Renal cortical epithelial cell (primary cell): ENCODE measurements around the gene ADCK2. TPM values are rescaled to one million over a fixed set of nuclear protein-coding genes. Genes with fewer than 3 reads are reported as not detected.
"Not testable (repeated sequence)": the region's sequence is repeated elsewhere in the genome, so short reads cannot be mapped to it uniquely, and the experiment has no call there.

ENCODE experiments used
- DNase-seq: peaks from one replicate; pipeline ENCODE4 v3.0.0-alpha.2; 2011; ENCODE audit warnings: low read depth
- total RNA-seq: library from RNA; depleted of rRNA; stranded (reverse); fragments of >200 nt; gene quantifications from 2 replicates; pipeline ENCODE4 v1.2.3, GENCODE V29; 2014

ADCK2 gene, protein sequence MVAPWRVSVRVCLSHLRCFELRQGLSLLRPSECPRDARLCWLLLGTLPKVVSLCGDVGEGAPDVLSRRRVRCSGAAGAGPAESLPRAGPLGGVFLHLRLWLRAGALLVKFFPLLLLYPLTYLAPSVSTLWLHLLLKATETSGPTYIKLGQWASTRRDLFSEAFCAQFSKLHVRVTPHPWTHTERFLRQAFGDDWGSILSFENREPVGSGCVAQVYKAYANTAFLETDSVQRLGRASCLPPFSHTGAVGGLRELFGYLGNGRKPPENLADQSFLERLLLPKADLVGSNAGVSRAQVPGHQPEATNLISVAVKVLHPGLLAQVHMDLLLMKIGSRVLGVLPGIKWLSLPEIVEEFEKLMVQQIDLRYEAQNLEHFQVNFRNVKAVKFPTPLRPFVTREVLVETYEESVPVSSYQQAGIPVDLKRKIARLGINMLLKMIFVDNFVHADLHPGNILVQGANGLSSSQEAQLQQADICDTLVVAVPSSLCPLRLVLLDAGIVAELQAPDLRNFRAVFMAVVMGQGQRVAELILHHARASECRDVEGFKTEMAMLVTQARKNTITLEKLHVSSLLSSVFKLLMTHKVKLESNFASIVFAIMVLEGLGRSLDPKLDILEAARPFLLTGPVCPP
- total RNA-seq = 15.6 and 19.4 TPM in 2 replicates

DNA sequence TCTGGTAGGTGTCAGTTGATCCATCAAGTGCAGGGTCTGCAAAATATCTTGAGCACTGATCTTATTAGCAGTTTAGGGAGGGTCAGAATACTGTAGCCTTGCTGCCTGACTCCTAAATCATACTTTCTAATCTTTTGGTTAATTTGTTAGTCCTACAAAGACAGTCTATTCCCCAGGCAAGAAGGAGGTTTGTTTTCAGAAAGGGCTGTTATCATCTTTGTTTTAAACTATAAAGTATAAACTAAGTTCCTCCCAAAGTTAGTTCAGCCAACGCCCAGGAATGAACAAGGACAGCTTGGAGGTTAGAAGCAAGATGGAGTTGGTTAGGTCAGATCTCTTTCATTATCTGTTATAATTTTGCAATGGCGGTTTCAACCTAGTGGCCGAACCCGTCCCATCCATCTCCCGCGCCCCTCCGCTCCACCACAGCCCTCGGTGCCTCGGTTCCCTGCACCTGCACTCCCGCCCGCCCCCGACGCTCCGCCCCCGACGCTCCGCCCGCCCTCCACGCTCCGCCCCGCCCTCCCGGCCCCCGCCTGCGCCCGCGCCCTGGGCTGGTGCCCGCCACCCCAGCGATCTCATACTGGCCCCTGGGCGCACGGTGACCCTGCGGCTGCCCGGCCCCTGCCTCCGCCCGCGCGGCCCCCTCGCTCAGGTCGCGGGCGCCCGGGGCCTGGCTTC lies at the start of gene ADCK2:
ADCK2 (plus strand) TSS at position 564 of the 681 bp plus-strand sequence. CDS start 386 bp downstream, outside the sequence.
- no peak for DNase-seq

DNA sequence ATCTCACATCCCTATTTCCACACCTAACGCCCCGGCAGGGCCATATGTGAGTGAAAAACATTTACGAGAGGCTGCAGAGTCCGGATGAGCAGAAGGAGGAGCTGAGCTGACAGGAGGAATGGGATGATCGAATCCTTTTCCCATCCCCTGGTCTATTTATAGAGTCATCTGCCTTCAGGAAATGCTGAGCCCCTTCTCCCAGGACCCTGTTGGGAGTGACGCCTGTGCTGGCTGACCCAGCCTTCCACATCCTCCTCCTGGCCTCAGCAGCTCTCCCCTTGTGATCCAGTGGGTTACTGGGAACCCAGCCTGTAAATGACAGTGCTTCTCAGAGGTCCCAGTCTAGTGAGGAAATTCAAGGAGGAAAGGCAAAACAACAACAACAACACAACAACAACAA lies 48.8 kb upstream of the ADCK2 start:
- DNase-seq = no peak

DNA sequence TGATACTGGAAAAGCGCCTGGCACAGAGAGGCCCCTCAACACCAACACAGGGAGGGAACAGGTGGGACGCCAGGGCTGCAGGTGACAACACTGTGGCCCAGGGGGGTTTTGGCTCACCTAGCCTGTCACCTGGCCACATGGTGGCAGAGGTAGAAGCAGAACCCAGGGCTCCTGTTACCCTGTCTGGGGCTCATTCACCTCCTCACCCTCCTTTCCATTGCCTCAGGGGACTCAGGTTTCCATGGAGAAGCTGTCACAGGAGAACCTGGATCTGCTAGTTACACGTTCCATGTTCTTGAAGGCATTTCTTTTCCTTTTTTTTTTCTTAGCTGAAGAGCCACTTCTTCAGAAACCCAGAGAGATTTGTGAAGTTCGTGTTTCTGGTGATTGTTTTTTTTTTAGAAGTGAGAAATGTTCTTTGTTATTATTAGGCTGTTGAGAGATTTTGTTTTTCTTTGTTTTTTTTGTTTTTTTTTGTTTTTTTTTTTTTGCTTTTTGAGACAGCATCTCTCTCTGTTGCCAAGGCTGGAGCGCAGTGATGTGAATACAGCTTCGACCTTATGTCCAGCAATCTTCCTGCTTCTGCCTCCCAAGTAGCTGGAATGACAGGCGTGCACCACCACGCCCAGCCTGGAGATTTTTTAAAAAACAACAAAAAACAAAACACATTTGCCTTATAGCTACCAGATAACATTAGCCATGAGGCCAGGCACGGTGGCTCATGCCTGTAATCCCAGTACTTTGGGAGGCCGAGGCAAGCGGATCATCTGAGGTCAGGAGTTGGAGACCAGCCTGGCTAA lies 48.2 kb upstream of the ADCK2 start:
- DNase-seq = peak; percentile 67

DNA sequence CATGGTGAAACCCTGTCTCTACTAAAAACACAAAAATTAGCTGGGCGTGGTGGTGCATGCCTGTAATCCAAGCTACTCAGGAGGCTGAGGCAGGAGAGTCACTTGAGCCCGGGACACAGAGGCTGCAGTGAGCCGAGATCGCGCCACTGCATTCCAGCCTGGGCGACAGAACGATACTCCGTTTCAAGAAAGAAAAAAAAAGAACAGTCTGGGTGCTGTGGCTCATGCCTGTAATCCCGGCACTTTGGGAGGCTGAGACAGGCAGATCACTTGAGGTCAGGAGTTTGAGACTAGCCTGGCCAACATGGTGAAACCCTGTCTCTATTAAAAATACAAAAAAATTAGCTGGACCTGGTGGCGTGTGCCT lies 47.6 kb upstream of the ADCK2 start:
- DNase-seq = not testable (repeated sequence)

DNA sequence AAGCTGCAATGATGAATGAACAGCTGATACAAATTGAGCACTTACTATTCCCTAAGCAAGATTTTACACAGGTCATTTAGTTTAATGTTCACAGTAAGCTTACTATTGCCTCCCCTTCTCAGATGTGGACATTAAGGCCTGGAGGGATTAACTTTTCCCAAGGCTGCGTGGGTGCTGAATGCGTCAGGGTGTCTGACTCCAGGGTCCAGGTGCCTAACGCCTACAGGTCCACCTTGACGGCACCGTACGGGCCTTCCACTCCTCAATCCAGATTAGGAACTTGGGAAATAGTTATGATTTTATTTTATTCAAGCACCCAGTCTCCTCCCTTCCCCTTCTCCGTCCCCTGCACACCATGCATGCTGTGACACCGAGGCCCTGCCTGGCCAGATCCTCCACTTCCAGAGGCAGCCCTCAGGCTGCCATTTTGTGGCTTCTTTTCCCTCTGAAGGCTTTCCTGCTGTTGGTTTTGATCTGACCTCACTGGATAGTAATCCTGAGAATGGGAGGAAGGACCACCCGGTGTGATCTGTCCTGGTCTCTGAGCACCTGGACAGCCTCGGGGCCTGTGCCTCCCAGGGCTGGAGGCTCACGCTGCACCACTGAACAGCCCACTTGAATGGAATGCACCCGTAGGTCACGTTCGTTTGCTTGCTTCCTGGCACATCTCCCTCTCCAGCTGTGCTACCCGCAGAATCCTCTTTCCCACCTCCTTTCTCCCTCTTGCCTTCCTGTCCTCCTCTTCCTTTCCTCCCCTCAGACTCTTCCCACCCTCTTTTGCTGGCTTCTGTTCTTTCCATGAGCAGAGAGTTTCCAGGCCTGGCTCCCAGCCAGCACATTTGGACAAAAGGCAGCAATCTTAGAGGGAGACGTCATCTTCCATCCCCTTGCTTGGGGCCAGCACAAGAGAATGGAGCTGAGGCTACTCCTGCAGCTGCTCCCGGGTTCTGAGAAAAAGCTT lies 46.6 kb upstream of the ADCK2 start:
- peak; percentile 85 for DNase-seq

DNA sequence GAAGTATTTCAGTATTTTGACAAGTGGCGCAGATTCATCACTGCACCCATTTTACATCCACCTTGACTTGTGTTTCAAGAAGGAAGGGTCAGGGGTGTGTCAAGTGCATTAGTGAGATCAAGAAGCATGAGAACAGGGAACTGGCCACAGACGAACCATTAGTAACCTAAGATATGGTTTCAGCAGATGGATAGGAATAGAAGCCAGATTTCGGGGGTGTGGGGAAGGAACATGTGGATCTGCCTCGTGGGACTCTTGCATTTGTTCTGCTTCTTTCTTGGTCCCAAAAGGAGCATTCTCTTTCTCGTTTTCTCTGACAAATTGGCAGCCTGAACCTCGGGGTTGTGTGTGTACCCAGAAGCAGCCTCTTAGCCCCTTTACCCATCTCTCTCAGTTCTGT lies 41.7 kb upstream of the ADCK2 start:
- DNase-seq = no peak

DNA sequence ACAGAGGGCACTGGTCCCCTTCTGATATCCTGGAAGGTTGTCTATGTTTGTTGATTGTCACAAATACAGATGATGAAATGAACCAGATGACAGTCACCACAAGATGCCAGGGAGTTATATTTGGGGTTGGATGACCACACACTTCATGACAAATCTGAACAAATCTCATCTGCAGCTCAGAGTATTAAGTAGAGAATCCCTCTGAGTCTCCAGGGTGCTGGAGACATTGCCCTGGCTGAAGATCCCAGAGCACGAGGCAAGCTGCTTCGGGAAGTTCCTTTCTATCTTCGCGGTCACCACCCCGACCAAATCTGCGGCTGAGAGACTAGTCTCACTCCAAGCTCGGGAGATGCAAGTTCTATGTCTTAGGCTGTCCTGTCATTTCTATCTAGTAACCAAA lies 41.1 kb upstream of the ADCK2 start:
- DNase-seq = no peak

DNA sequence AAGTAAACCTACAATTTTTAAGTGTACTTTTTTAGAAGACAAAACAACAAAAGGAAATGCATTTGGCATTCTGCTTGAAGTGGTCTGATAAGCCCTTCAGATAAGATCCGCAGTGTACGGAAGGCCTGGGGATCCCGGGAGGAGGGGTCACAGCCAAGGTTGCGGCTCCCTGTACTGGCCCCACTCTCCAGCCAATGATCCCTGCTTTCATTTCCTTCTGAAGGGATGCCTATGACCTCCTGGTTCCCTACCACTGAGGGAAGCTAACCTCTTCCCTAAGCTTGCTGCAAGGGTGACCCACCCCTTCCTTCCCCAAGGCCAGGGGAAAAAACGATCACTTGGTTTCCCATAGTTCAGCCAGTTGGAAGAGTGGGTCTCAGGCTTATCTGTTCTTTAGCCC lies 37.4 kb upstream of the ADCK2 start:
- no peak for DNase-seq

DNA sequence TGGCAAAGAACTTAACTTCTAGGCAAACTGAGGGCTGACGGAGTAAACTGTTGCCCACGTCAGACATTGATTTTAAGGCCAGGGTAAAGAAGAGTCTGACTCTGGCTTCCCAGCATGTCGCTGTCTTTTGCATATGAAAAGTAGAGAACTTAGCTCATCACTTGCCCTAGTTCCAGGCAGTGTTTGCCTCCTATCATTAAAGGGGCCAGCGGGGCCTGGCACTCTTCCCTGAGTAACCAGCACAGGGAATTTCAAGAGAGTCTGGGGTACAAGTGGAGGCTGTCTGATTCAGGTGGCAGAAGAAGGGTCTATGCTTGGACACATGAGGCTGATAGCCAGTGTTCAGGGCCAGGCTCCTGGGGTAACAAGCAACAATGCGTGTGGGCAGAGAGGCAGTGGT lies 36.9 kb upstream of the ADCK2 start:
- DNase-seq = no peak

DNA sequence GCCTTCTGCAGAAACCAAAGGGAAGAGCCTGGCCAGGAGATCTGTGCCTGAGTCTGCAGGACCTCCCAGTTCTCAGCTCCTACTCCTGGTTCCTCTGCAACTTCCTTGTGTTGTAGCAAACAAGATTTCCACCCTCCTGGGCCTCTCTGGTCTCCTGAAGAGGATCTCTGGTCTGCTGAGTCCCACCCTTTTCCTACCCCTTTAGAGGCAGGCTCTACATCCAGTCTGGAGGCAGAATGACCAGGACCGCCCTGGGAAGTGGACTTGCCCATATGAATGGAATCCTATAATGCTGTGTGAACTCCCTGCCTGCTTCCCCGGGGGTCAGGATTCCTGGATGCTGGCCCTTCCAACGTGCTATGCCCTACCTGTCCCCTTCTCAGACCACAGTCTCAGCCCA lies 35.3 kb upstream of the ADCK2 start:
- no peak for DNase-seq

DNA sequence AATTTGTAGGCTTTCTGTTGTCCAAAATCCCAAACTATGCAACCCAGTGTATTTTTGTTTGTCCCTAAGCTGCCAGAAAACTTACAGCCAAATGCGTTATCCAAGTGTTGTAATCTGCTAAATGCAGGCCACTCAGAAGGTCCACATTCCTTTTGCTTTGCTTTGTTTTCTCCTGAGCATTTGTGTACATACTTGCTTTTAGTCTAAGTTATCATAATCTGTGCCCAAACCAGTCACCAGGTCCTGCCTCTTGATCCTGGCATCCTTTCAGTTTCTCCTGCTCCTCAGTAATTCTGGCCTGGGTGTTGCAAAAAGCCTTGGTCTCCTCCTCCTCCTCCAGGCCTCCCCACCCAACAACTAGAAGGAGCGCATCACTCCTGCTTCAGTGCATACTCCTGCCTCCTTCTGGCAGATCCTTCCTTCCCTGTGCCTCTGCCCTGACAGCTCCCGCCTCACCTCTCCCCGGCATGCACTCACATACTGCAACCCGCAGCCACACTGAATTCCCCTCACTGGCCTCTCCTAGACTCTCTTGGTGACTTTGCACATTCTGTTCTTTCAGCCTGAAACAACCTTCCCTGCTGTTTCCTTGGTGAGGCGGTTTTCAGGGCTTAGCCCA lies 34.5 kb upstream of the ADCK2 start:
- no peak for DNase-seq

DNA sequence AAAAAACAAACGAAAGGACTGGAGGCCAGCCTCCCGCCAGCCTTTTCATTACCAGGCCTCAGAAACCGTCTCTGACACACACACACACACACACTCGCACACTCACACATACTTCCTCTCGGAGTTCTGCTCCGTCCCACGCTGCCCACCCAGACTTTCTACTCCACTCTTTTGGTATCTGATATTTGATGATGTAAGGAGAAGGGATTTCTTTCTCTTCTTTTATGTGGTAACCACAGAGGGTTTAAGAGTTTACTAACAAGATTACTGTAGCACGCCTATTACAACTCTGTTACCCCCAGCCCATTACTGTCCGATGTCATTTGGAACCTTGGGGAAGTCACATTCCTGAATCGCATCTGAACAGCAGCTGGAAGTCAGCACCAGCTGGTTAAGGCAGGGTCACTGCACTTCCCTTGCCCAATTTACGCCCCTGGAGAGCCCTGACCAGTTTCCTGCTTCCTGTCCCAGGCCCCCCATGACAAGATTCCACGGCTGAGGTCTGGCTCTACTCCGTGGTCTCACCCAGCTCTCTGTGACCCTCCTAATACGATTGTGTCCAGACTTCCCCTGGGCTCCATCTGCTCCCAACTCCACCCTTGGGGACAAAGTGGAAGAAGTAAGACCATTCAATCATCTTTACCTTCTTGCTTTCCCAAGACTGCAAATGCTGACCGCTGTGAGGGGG lies 33.2 kb upstream of the ADCK2 start:
- DNase-seq = no peak

DNA sequence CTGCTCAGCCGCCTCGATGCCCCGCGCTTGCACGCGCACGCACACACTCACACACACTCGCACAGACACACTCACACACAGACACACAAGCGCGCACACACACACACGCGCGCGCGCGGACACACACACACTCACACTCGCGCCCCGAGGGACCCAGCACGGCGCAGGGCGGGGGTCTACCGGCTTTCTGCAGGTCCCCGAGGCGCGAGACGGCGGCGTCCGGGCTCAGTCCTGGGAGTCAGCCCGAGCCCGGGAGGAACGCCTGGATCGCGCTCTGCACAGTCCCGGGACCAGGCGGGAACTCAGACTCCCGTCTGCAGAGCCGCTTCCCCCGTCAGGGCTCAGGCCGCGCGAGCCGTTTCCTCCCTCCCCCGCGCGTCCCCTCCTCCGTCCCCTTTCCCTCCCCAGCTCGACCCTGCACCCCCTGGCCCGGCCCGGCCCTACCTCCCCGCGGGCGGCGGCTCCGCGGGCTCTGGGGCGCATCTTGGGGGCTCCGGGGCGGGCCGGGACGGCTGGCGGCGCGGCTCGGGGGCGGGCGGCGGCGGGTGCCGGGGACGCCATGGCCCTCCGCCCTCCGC lies 32.6 kb upstream of the ADCK2 start:
- no peak for DNase-seq

DNA sequence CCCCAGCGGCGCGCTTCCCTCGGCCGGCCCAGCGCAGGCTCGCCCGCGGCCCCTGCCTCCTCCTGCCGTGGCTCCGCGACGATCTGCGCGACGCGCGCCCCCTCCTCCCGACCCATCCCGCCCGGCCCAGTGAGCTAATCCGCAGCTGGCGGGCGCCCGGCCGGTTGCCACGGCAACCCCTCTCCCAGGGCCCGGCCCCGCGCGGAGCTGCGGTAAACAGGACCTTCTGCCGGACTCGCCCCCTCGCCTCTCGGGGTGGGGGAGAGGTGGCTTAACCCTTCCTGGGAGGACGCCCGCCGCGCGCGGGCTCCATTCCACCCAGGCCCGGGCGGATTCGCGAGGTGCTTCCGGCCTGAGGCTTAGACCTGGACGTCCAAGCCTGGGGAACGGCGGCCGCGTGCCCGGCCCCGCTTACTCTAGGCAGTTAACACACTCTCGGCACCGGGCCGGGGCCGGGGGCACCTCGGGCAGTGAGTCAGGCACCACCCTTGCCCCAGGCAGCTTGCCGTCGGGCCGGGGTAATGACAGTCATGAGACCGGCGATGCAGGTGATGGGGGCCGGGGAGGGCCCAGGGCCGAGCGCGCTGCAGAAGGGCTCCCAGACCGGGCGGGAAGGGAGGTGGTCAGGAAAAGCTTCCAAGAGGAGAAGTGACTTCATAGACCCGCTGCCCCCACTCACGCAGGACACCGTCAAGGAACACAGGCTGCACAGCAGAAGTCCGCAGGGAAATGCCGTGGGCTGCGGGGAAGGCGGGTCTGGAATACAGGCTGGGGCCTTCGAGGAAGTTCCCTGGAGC lies 31.8 kb upstream of the ADCK2 start, which contains the start of gene DENND2A:
DENND2A (minus strand) TSS at position 87 of the 797 bp plus-strand sequence. CDS start 38,416 bp downstream, outside the sequence.
- DNase-seq = no peak

DNA sequence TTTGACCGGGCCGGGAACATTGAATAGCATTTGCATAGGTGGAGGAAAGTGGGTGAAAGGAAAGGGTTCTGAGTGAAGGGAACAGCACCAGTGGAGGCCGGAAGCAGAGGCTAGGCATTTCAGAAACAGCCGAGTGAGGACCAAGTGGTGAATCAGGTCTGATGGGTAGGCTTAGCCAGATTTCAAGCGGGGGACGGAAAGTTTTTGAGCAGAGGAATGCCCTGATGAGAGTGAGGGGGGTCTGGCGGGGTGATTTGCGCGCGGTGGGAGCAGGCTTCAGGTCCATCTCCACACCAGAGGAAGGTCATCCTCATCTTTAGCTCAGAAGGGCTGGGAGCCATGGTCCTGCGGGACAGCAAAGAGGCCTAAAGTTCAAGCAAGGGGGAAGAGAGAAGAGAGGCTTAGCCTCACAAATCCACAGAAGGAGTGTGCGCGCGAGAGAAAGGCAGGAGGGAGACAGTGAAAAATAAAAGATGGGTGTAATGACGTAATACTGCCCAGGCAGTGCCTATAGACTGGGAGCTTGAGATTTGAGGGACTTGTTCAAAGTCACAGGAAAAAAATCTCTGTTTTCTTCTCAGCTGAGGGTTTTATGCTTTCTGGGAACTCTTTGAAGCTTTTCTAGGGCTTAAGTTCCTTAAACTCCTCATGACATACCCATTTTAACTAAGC lies 31.1 kb upstream of the ADCK2 start:
- DNase-seq = no peak

DNA sequence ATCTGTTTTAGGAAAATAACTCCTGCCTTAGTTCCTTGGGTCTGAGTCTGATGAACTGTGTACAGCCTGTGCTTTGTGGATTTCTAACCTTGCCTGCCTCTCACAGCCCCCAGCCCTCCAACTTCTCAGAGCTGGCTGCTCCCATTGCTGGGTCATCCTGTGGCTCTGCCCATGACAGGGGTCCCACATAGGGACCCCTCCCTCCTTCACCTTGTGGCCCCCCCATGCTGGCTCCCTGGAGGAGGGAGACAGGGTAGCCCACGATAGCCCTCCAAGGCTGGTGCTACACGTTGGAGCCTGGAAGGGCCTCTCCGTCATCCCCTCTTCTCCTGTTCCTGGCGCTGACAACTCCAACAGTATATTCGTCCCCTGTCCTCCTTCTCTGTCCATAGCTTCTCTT lies 29.3 kb upstream of the ADCK2 start:
- DNase-seq = no peak

DNA sequence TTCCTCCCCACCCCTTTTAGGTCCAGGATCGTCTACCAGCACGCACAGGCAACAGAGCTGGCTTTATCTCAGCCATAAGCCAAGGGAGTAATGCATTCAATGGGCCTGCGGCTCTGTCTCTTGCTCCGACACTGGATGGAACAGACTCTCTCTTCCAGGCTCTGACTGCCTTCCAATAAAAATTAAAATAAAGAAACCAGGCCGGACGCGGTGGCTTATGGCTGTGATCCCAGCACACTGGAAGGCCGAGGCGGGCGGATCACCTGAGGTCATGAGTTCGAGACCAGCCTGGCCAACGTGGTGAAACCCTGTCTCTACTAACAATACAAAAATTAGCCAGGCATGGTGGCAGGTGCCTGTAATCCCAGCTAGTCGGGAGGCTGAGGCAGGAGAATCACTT lies 28.0 kb upstream of the ADCK2 start:
- not testable (repeated sequence) for DNase-seq
